ENCODE results near the gene PCDH7. TPM values are rescaled to one million over a fixed set of nuclear protein-coding genes. Genes with fewer than 3 reads are reported as not detected.

PCDH7 gene
- 12.6 and 15.3 TPM in 2 replicates for polyA plus RNA-seq
- 78.6 and 89.1 TPM in 2 replicates for polyA minus RNA-seq

DNA sequence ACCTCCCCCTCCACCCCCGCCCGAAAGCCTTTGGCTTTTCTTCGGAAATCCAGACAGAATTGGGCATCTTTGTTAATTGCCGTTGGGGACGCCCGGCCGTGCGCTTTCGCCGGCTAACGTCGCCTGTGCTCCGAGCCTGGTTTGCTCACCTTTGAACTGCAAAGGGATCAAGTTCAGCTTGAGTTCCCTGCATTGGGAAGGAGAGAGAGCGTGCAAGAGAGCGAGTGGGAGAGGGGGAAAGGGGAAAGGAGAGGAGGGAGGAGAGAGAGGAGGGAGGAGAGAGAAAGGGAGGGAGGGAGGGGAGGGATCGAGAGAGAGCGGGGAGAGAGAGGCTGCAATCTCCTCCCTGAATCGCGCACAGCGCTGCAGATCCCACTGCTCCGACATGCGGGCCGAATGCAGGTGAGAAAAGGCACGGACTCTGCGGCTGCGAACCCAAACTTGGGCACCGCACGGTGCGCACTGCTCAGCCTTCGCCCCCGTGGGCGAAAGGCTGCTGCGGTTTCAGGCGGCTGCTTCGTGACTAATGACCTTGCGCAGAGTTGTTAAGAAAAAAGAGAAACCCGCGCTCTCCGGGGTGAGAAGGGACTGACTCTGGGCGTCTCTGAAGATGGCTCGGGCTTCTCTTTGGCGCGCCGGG lies at the start of gene PCDH7:
Gene PCDH7, plus strand, starts transcription at position 349 of the 640 bp plus-strand sequence. CDS start 1,054 bp downstream, outside the sequence.
- Histone ChIP-seq H3K9me3 (ENCODE audit: low read length) (no peaks in the 10 kb centered on the region), H3K27ac (ENCODE audit: low read length) (peak within 1 kb of the TSS; percentile 64)

GRCh38 chr4:30671926-30672448 lies 48.2 kb upstream of the PCDH7 start:
- TF ChIP-seq EZH2 (IDR thresholded peaks at IDR 0.05; ENCODE audit: borderline replicate concordance, insufficient read depth, low read length, poor library complexity, severe bottlenecking), result no peak
- no peak for TF ChIP-seq EP300 (conservative IDR thresholded peaks at IDR 0.05; ENCODE audit: poor library complexity, severe bottlenecking)
- no peak for TF ChIP-seq RAD21 (conservative IDR thresholded peaks at IDR 0.05)
- Histone ChIP-seq H2AFZ (ENCODE audit: low read depth, low read length) (no peak overlapping the region), H3K79me2 (replicated peaks; ENCODE audit: insufficient read depth, low read length) (no peaks in the 10 kb centered on the region), H4K20me1 (ENCODE audit: insufficient read depth) (no peaks in the 10 kb centered on the region), H3F3A (ENCODE audit: insufficient read depth, low read length, poor library complexity, severe bottlenecking) (no peaks in the 10 kb centered on the region), H3K27ac (ENCODE audit: low read length) (no peak overlapping the region), H3K27me3 (ENCODE audit: insufficient read depth, low read depth, low read length) (no peaks in the 10 kb centered on the region), H3K36me3 (ENCODE audit: insufficient read depth, low read length) (no peaks in the 10 kb centered on the region), H3K4me2 (ENCODE audit: low read length) (no peak overlapping the region), H3K9me3 (ENCODE audit: low read length) (no peaks in the 10 kb centered on the region), H3K4me3 (ENCODE audit: low read length) (no peak overlapping the region), H3K9ac (ENCODE audit: low read length) (no peak overlapping the region), H3K9me2 (ENCODE audit: insufficient read depth, low read length) (no peaks in the 10 kb centered on the region)

More for the DNA sequence above, at the start of gene PCDH7:
- peak within 1 kb of the TSS; percentile 59 for H2AFZ ChIP-seq (ENCODE audit: low read depth, low read length)
- H3K9ac ChIP-seq (ENCODE audit: low read length), result peak within 1 kb of the TSS; percentile 80
- H3K4me3 ChIP-seq (ENCODE audit: low read length), result peak within 1 kb of the TSS; percentile 96
- H3K27me3 ChIP-seq (ENCODE audit: insufficient read depth, low read depth, low read length), result no peaks in the 10 kb centered on the region
- H3K9me2 ChIP-seq (ENCODE audit: insufficient read depth, low read length), result no peaks in the 10 kb centered on the region
- no peaks in the 10 kb centered on the region for H4K20me1 ChIP-seq (ENCODE audit: insufficient read depth)
- peak within 1 kb of the TSS; percentile 66 for H3K4me2 ChIP-seq (ENCODE audit: low read length)
- no peaks in the 10 kb centered on the region for H3K36me3 ChIP-seq (ENCODE audit: insufficient read depth, low read length)
- H3K79me2 ChIP-seq (replicated peaks; ENCODE audit: insufficient read depth, low read length), result peaks cover 29% of the 10 kb centered on the region
- TF ChIP-seq MXI1 (conservative IDR thresholded peaks at IDR 0.05; ENCODE audit: poor library complexity, severe bottlenecking) (peak; percentile 48), SMC3 (conservative IDR thresholded peaks at IDR 0.05; ENCODE audit: poor library complexity) (no peak), EP300 (conservative IDR thresholded peaks at IDR 0.05; ENCODE audit: poor library complexity, severe bottlenecking) (no peak), POLR2AphosphoS5 (IDR thresholded peaks at IDR 0.05) (no peak), RAD21 (conservative IDR thresholded peaks at IDR 0.05) (peak; percentile 31)
- no peaks in the 10 kb centered on the region for H3F3A ChIP-seq (ENCODE audit: insufficient read depth, low read length, poor library complexity, severe bottlenecking)

DNA sequence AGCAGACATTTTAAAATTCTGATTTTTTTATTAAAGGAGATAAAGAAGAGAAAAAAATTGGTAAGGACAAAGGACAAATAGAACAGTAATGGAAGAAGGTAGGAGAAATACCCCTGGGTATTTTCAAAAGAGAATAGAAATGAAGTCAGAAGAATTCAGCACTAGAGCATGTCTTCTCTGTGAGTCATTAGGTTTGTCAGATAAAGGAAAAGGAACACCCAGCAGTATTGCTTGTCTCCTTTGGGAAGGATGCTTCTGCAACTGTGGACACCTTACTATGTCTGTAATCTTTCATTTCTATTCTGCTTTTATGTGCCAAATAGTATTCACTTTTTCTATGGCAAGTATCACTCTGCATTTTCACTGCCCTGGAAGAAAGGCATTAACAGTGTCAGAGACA lies 24.0 kb upstream of the PCDH7 start:
- no peaks in the 10 kb centered on the region for H3K36me3 ChIP-seq (ENCODE audit: insufficient read depth, low read length)
- H4K20me1 ChIP-seq (ENCODE audit: insufficient read depth), result no peaks in the 10 kb centered on the region
- H3K27ac ChIP-seq (ENCODE audit: low read length), result no peak overlapping the region
- H3F3A ChIP-seq (ENCODE audit: insufficient read depth, low read length, poor library complexity, severe bottlenecking), result no peaks in the 10 kb centered on the region
- H3K9ac ChIP-seq (ENCODE audit: low read length), result no peak overlapping the region
- H3K4me2 ChIP-seq (ENCODE audit: low read length), result no peak overlapping the region
- no peaks in the 10 kb centered on the region for H3K79me2 ChIP-seq (replicated peaks; ENCODE audit: insufficient read depth, low read length)
- no peaks in the 10 kb centered on the region for H3K9me3 ChIP-seq (ENCODE audit: low read length)
- H3K4me3 ChIP-seq (ENCODE audit: low read length), result no peak overlapping the region
- H3K9me2 ChIP-seq (ENCODE audit: insufficient read depth, low read length), result no peaks in the 10 kb centered on the region
- H3K27me3 ChIP-seq (ENCODE audit: insufficient read depth, low read depth, low read length), result no peaks in the 10 kb centered on the region
- no peak overlapping the region for H2AFZ ChIP-seq (ENCODE audit: low read depth, low read length)
- no peak for TF ChIP-seq CTCF (IDR thresholded peaks at IDR 0.05; ENCODE audit: poor library complexity, severe bottlenecking)
- TF ChIP-seq POLR2AphosphoS5 (IDR thresholded peaks at IDR 0.05), result no peak
- TF ChIP-seq RAD21 (conservative IDR thresholded peaks at IDR 0.05), result no peak
- TF ChIP-seq EZH2 (IDR thresholded peaks at IDR 0.05; ENCODE audit: borderline replicate concordance, insufficient read depth, low read length, poor library complexity, severe bottlenecking), result no peak
- TF ChIP-seq MXI1 (conservative IDR thresholded peaks at IDR 0.05; ENCODE audit: poor library complexity, severe bottlenecking), result no peak
- no peak for TF ChIP-seq TAF1 (IDR thresholded peaks at IDR 0.05; ENCODE audit: low read depth)
- TF ChIP-seq EP300 (conservative IDR thresholded peaks at IDR 0.05; ENCODE audit: poor library complexity, severe bottlenecking), result no peak
- no peak for TF ChIP-seq REST (IDR thresholded peaks at IDR 0.05; ENCODE audit: borderline replicate concordance)
- no peak for TF ChIP-seq SMC3 (conservative IDR thresholded peaks at IDR 0.05; ENCODE audit: poor library complexity)
